IMR-90 (cell line): ENCODE results near the gene NDST1. TPM values are rescaled to one million over a fixed set of nuclear protein-coding genes. Genes with fewer than 3 reads are reported as not detected.

ENCODE experiments used
- ATAC-seq: fragments of 200-7000 bp; cut with Tn5 transposase; 2 replicates; pipeline ENCODE4 v1.9.1; 2020; ENCODE audit warnings: low read depth, mild to moderate bottlenecking, moderate library complexity
- BruUV-seq: library from RNA; stranded (reverse); fragments of 400-500 nt; replicated peaks from 2 replicates; lab custom pipeline; 2021; lab: Mats Ljungman, UMichigan
- CTCF ChIA-PET: fragments of 300-600 bp; formaldehyde crosslinking; extraction: SDS; loops from one replicate; lab custom pipeline; 2021; ENCODE audit warnings: antibody characterized with exemption; lab: Yijun Ruan, JAX
- POLR2A ChIA-PET: fragments of 300-600 bp; sonication (Branson Sonifier 250); formaldehyde crosslinking; loops from one replicate; lab custom pipeline; 2022; ENCODE audit warnings: antibody characterized with exemption; ENCODE audit not compliant: unreplicated experiment; lab: Charles Lee
- DNase-seq: peaks from one replicate; pipeline ENCODE4 v3.0.0; 2013
- H2AFZ ChIP-seq: replicated peaks from 2 replicates; pipeline ENCODE3; 2013; ENCODE audit warnings: low read length, mild to moderate bottlenecking; ENCODE audit not compliant: poor library complexity
- H2AK5ac ChIP-seq: 2 replicates; pipeline ENCODE4 v1.6.1; 2013; ENCODE audit warnings: low read depth, low read length, inconsistent platforms
- H2AK9ac ChIP-seq: replicated peaks from 2 replicates; pipeline ENCODE3; 2013; ENCODE audit warnings: mild to moderate bottlenecking, low read depth, low read length, moderate library complexity; ENCODE audit not compliant: poor library complexity
- H2BK120ac ChIP-seq: 2 replicates; pipeline ENCODE4 v1.6.1; 2013; ENCODE audit warnings: low read depth, low read length, inconsistent platforms
- H2BK15ac ChIP-seq: 3 replicates; pipeline ENCODE4 v1.6.1; 2013; ENCODE audit warnings: low read depth, low read length, inconsistent platforms
- H2BK20ac ChIP-seq: 2 replicates; pipeline ENCODE4 v1.6.1; 2013; ENCODE audit warnings: low read depth, mild to moderate bottlenecking, inconsistent platforms, low read length, moderate library complexity
- H2BK5ac ChIP-seq: 2 replicates; pipeline ENCODE4 v1.6.1; 2013; ENCODE audit warnings: mild to moderate bottlenecking, low read depth, low read length, inconsistent platforms; ENCODE audit not compliant: poor library complexity, severe bottlenecking
- H3K14ac ChIP-seq: replicated peaks from 2 replicates; pipeline ENCODE4 v1.6.1; 2013; ENCODE audit warnings: low read depth, low read length, inconsistent platforms
- H3K18ac ChIP-seq: 2 replicates; pipeline ENCODE4 v1.6.1; 2013; ENCODE audit warnings: low read depth, low read length, control low read depth
- H3K23ac ChIP-seq: 2 replicates; pipeline ENCODE4 v1.6.1; 2013; ENCODE audit warnings: low read depth, low read length, inconsistent platforms
- H3K27ac ChIP-seq: 2 replicates; pipeline ENCODE4 v1.5.1; 2013; ENCODE audit warnings: mild to moderate bottlenecking, control low read depth, low read length; ENCODE audit not compliant: insufficient read depth
- H3K27me3 ChIP-seq: 2 replicates; pipeline ENCODE4 v1.6.1; 2013; ENCODE audit warnings: low read length; ENCODE audit not compliant: control insufficient read depth, insufficient read depth
- H3K36me3 ChIP-seq: 2 replicates; pipeline ENCODE4 v1.6.1; 2013; ENCODE audit warnings: low read length, mixed read lengths; ENCODE audit not compliant: control insufficient read depth, insufficient read depth
- H3K4ac ChIP-seq: 2 replicates; pipeline ENCODE4 v1.6.1; 2013; ENCODE audit warnings: low read depth, low read length, inconsistent platforms
- H3K4me1 ChIP-seq: 2 replicates; pipeline ENCODE4 v1.6.1; 2013; ENCODE audit warnings: low read length, mixed read lengths; ENCODE audit not compliant: control insufficient read depth, insufficient read depth
- H3K4me2 ChIP-seq: 2 replicates; pipeline ENCODE4 v1.6.1; 2013; ENCODE audit warnings: low read depth, mild to moderate bottlenecking, control low read depth, low read length, moderate library complexity
- H3K4me3 ChIP-seq: 2 replicates; pipeline ENCODE4 v1.5.1; 2013; ENCODE audit warnings: low read depth, mild to moderate bottlenecking, control low read depth, low read length, moderate library complexity; ENCODE audit not compliant: insufficient read depth
- H3K56ac ChIP-seq: 2 replicates; pipeline ENCODE4 v1.6.1; 2013; ENCODE audit warnings: low read length, inconsistent platforms; ENCODE audit not compliant: insufficient read depth; ENCODE audit errors: extremely low read depth
- H3K79me1 ChIP-seq, 2 experiments: 2 replicates each; pipeline ENCODE4 v1.6.1; 2013; ENCODE audit warnings: low read length in 2 of 2, inconsistent platforms in 1 of 2, low read depth in 1 of 2
- H3K9ac ChIP-seq: 2 replicates; pipeline ENCODE4 v1.6.1; 2013; ENCODE audit warnings: low read depth, low read length, control low read depth
- H3K9me1 ChIP-seq: 2 replicates; pipeline ENCODE4 v1.6.1; 2013; ENCODE audit warnings: low read length, inconsistent platforms; ENCODE audit not compliant: insufficient read depth
- H3K9me3 ChIP-seq: 2 replicates; pipeline ENCODE4 v1.6.1; 2013; ENCODE audit warnings: low read length; ENCODE audit not compliant: control insufficient read depth, insufficient read depth
- H4K20me1 ChIP-seq: 2 replicates; pipeline ENCODE4 v1.6.1; 2013; ENCODE audit warnings: low read length, inconsistent platforms; ENCODE audit not compliant: insufficient read depth
- H4K5ac ChIP-seq: 2 replicates; pipeline ENCODE4 v1.6.1; 2013; ENCODE audit warnings: mild to moderate bottlenecking, low read depth, low read length, control low read depth
- H4K8ac ChIP-seq, 2 experiments: 2 replicates each; pipeline ENCODE4 v1.6.1; 2013; ENCODE audit warnings: low read depth in 2 of 2, low read length in 2 of 2, control low read depth in 1 of 2, inconsistent platforms in 1 of 2
- H4K91ac ChIP-seq: 2 replicates; pipeline ENCODE4 v1.6.1; 2013; ENCODE audit warnings: low read depth, low read length, inconsistent platforms; ENCODE audit not compliant: insufficient read depth
- BHLHE40 ChIP-seq: fragments of 150-350 bp; IDR thresholded peaks from 2 replicates; pipeline ENCODE4 v1.6.1; 2016; ENCODE audit warnings: mild to moderate bottlenecking, low read depth, low read length
- CEBPB ChIP-seq: IDR thresholded peaks from 2 replicates; pipeline ENCODE4 v1.6.1; 2012; ENCODE audit warnings: low read depth, low read length, improper control_type of control experiment
- NFE2L2 ChIP-seq: fragments of 150-350 bp; IDR thresholded peaks from 2 replicates; pipeline ENCODE4 v1.6.1; 2016; ENCODE audit warnings: low read depth, mild to moderate bottlenecking, low read length
- RCOR1 ChIP-seq: IDR thresholded peaks from 2 replicates; pipeline ENCODE4 v1.6.1; 2012; ENCODE audit warnings: mild to moderate bottlenecking, low read length, improper control_type of control experiment; ENCODE audit not compliant: insufficient replicate concordance
- SMC3 ChIP-seq: fragments of 150-350 bp; IDR thresholded peaks from 2 replicates; pipeline ENCODE4 v1.6.1; 2016; ENCODE audit warnings: low read depth, mild to moderate bottlenecking, antibody characterized with exemption, low read length, moderate library complexity
- WGBS, 2 experiments: methylation state at CpG; one replicate each; pipeline versions ENCODE4 v1.1.5 to v1.1.7; 2013; ENCODE audit warnings: missing lambda C conversion rate in 2 of 2; ENCODE audit not compliant: insufficient read length in 1 of 2; ENCODE audit errors: extremely low coverage in 2 of 2; 5-methylcytosine and 5-hydroxymethylcytosine counted together
- dilution Hi-C: fragments of 300-500 bp; cut with HindIII; formaldehyde crosslinking; loops from one replicate; pipeline ENCODE4 v1.14.3; 2018; ENCODE audit warnings: low sequenced_read_pairs; ENCODE audit not compliant: unreplicated experiment
- in situ Hi-C: fragments of 300-500 bp; cut with MboI; formaldehyde crosslinking; loops from 3 replicates; pipeline ENCODE4 v1.14.3; 2019; ENCODE audit warnings: low sequenced_read_pairs, inconsistent platforms, mixed read lengths
- intact Hi-C: fragments of 100-400 bp; cut with micrococcal nuclease; formaldehyde crosslinking; loops from 2 replicates; pipeline ENCODE4 v1.10.0; 2022
- polyA plus RNA-seq, 3 experiments: library from polyadenylated mRNA; depleted of rRNA; stranded (reverse); fragments of >200 nt; gene quantifications; 2 replicates each; pipeline ENCODE4 v1.2.3, GENCODE V29; 2012; ENCODE audit warnings: low replicate concordance in 1 of 3
- total RNA-seq: library from RNA; depleted of rRNA; stranded (reverse); fragments of >200 nt; gene quantifications from 2 replicates; pipeline ENCODE4 v1.2.3, GENCODE V29; 2012

Gene NDST1
- total and polyA plus RNA-seq, 2 of the 4 experiments (the other 2 are of a cell fraction) = 30.5 to 80.4 TPM

GRCh38 chr5:150603491-150603890, 95.6 kb downstream of the NDST1 start:
- CTCF ChIA-PET = no interaction called here
- no peak overlapping the region for H3K18ac ChIP-seq
- H3K9me3 ChIP-seq = no peaks in the 10 kb centered on the region
- peaks cover 7% of the 10 kb centered on the region for H3K4me1 ChIP-seq
- H4K8ac ChIP-seq = no peak overlapping the region
- H4K5ac ChIP-seq = no peak overlapping the region
- ATAC-seq = no peak
- H3K56ac ChIP-seq = no peak overlapping the region
- H2BK15ac ChIP-seq = no peak overlapping the region
- dilution Hi-C loops = no loop called here
- H3K9me1 ChIP-seq = no peaks in the 10 kb centered on the region
- POLR2A ChIA-PET = no interaction called here
- no peak overlapping the region for H2BK5ac ChIP-seq
- H2AK9ac ChIP-seq = no peak overlapping the region
- H3K36me3 ChIP-seq = no peaks in the 10 kb centered on the region
- DNase-seq = no peak
- in situ Hi-C loops = no loop called here
- no peaks in the 10 kb centered on the region for H4K20me1 ChIP-seq
- no peak overlapping the region for H4K91ac ChIP-seq
- no peak overlapping the region for H3K23ac ChIP-seq
- no peak overlapping the region for H3K14ac ChIP-seq
- H3K4me3 ChIP-seq = no peak overlapping the region
- intact Hi-C loops = no loop called here
- H3K79me1 ChIP-seq = no peaks in the 10 kb centered on the region
- TF ChIP-seq CEBPB (no peak), SMC3 (no peak), BHLHE40 (no peak), NFE2L2 (no peak), RCOR1 (no peak)
- H2AK5ac ChIP-seq = no peak overlapping the region; the same call in 1 of the 2 replicates
- no peak overlapping the region for H3K9ac ChIP-seq
- WGBS, 2 experiments = no CpG with 5 or more reads among the region's 3 CpGs
- no peak overlapping the region for H3K4ac ChIP-seq
- BruUV-seq = no TSS peak
- no peak overlapping the region for H3K27ac ChIP-seq
- H2BK20ac ChIP-seq = no peak overlapping the region
- no peak overlapping the region for H2BK120ac ChIP-seq
- H2AFZ ChIP-seq = no peak overlapping the region
- H3K4me2 ChIP-seq = no peak overlapping the region
- peaks cover 3% of the 10 kb centered on the region; the same call in 1 of the 2 replicates for H3K27me3 ChIP-seq
